ENCODE measurements around the gene CEP83.

Gene CEP83

GRCh38 chr12:94304566-94305061 lies 155.1 kb downstream of the CEP83 start:
- DNase-seq = no peak

DNA sequence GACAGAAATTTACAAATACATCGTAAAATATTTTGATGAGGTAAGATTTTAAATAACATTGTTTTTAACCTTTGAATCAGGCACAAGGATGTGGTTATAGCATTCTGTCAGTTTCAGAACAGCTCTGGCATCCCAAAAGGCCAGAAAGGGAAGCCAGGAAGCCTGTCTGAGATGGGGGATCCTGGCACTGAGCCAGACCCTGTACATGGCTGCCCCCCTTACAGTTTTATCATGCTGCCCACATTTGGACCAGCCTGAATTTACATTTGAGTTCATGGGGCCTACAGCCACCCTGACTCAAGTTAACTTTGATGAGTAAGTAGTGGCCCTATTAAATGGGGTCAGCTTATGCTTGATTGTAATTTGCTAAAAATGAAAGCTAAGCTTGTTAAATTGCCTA lies 155.7 kb downstream of the CEP83 start:
- DNase-seq = no peak

DNA sequence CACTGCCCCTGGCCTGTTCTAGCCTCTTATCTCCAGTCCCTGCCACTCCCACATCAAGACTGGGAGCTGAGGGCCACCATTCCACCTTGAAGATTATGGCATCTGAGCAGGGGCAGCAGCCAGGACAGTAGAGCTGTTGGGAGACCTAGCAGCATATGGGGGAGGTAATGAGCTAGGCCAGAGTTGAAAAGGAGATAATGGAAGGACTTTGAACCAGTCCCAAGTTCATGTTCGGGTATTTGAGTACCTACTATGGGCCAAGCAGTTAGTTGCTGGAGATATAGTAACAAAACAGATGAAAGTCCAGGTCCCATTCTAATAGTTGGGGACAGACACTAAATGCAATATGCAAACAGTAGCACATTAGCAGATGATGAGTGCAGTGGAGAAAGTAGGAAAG lies 159.8 kb downstream of the CEP83 start:
- DNase-seq = no peak

DNA sequence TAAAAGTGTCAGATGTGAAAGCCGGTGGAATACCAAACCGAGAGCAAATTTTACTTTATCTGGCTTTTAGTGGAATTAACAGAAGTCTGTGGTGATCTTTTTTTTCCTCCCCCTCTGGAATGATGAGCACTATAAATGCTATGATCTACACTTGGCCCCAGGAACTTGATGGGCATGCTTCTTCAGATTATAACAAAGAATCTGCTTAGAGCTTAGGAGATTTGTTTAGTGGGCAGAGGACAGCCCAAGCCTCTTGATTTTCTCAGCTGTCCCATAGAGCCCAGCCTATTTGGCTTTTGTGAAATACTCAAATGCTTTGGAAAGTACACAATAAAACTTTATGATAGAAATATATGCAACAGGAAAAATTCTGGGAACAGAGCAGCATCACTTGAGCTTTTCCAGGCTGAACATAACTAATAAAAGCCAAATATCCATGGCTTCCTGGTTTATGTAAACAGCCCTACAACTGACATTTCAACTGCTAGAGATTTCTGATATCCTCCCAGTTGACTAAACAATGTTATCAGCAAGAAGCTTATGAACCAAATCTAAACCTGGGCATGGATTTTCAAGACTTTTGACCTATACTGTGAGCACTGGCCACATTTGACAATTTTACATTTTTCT lies 161.7 kb downstream of the CEP83 start:
- no peak for DNase-seq

DNA sequence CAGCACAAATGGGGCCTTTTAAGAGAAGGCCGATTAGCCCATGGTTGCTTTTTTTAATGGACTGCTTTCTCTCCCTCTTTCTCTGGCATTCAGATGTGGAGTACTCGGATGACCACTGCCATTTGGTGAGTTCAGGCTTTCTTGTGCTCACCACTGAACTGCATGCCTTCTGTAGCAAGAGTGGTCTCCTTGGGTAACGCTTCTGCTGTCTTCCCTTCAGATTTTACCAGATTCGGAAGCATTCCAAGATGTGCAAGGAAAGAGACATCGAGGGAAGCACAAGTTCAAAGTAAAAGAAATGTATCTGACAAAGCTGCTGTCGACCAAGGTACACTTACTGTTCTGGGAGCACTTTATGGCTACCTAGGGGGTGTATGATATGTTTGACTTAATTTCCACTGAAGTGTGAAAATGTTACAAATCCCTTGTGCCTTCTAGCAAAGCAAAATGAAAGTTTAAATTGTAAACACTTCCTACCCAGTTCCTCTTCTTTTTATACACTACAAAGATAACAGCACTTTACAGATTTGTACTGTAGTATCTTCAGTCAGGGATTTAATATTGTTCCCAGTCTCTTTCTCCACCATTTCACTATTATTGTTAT lies 162.5 kb downstream of the CEP83 start:
- DNase-seq = no peak

- DNase-seq = no peak
Observed at GRCh38 chr12:94290353-94290752, 169.3 kb downstream of the CEP83 start.

- DNase-seq = no peak
Observed at GRCh38 chr12:94289461-94290312, 170.0 kb downstream of the CEP83 start.

GRCh38 chr12:94287245-94287628 lies 172.4 kb downstream of the CEP83 start:
- no peak for DNase-seq

DNA sequence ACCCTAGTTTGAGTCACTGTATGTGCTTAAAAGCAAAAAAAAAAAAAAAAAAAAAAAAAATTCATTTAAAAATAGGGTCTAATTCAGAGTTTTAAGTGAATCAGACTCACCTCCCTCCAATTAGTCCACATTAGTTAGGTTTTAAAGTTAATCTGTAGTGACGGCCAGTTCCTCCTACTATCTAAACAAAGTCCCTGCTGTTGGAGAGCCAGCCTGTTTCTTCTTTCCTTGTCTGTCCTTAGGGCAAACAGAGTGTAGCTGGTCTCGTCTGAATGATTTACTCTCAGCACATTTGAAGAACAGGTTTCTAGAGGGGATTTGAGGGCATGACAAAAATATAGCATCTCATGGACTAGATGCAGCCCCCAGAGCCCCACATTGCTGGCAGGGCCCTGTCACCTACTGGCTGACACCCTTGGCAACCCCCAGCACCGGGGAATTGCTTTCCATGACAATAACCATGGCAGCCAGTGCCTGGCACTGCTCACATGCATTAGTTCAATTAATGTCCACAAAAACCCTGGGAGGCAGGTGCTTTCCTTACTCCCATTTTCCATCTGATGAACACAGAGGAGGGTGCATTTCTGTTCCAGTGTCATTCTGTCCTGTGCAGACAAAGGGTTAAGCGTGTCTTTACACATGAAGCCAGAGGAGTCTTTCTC lies 173.0 kb downstream of the CEP83 start:
- DNase-seq = no peak

DNA sequence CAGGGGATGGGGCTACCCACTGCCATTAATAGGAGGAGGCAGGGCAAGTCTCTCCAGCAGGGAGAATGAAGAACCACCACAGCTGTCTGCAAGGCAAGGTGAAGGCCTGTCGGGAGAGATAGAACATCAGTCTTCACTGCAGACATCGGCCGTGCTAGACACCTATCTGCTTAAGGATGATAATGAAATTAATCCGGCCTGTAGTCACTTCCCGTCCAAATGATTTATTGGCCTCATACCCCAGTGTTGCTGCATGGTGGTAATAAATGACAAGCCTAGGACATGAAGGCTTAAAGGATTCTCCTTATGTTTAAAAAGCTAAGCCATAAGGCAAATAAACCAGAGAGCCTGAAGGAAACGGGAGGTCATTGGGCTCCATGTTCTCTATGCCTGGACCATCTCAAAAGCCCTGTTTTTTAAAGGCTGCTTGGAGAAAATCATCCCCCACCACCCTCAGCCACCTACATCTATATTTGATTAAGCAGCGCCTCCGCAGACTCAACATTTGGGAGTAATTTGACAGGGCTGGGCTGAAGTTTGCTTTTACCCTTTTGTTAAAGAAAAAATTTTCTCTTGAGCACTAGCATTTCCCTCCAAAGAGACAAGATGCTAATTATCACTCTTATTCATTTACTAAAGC lies 173.6 kb downstream of the CEP83 start:
- DNase-seq = no peak

- no peak for DNase-seq
Observed at GRCh38 chr12:94284859-94285258, 174.8 kb downstream of the CEP83 start.

- DNase-seq = no peak
Observed at GRCh38 chr12:94284046-94284445, 175.6 kb downstream of the CEP83 start.

- DNase-seq = peak; percentile 14 to 30 (median 15)
Observed at GRCh38 chr12:94282675-94283074, 177.0 kb downstream of the CEP83 start.

- no peak for DNase-seq
Observed at GRCh38 chr12:94280063-94280462, 179.6 kb downstream of the CEP83 start.

DNA sequence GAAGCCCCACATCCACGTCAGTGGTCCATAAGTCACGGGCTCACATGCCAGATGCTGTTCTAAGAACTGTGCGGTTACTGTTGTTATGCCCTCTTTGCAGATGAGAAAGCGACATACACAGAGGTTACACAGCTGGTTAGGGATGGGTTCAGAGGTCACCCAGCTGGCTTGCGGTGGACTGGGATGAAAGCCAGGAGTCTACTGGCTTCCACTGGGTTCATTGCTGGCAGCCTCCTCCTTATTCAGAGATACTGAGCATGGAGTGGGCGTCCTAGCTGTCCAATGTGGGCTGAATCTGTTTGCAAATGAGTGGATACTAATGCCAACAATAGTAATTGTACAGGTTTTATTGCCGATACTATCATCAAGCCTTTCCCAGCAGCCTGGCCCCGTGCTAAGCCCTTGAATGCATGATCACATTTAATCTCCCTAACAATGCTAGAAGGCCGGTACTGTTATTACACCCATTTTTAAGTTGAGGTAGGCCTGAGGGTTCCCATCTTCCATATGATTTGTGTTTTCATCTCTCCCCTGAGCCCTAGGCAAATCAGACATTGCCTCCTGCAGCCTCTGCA lies 182.2 kb downstream of the CEP83 start:
- DNase-seq = no peak

- no peak for DNase-seq
Observed at GRCh38 chr12:94276725-94277124, 182.9 kb downstream of the CEP83 start.

DNA sequence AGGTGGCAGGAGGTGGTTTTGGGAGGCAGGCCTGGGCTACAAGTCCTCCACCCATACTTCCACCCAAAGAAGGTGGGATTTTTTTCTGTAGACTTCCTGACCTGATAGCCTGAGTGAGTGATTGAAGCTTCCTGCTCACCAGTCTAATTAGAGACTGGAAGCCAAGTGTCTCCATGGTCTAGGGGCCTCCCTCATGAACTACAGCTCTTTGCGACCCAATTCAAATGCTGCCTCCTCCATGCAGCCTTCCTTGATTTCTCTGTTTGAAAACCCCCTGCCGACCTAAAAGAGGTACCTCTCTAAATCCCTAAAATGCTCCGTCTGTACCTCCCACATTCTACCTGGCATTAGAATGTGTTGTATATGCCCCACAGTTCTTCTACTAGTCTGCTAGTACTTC lies 186.4 kb downstream of the CEP83 start:
- no peak for DNase-seq

DNA sequence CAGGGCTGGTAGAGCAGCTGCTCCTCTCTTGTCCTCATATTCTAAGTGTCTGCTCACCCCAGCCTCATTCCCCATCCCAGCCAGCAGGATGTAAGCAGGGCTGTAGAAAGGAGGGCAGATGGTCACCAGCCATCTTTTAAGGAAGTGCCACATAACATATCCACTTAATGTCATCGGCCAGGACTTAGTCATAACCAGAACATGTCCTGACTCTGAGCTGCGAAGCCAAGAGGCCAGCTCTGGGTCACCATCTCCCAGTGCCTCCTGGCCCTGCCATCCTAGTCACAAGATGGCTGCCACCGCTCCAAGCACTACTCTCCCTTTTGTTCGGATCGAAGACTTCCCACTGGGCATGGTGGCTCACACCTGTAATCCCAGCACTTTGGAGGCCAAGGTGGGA lies 187.4 kb downstream of the CEP83 start:
- peak; percentile 23 to 53 (median 42) for DNase-seq

DNA sequence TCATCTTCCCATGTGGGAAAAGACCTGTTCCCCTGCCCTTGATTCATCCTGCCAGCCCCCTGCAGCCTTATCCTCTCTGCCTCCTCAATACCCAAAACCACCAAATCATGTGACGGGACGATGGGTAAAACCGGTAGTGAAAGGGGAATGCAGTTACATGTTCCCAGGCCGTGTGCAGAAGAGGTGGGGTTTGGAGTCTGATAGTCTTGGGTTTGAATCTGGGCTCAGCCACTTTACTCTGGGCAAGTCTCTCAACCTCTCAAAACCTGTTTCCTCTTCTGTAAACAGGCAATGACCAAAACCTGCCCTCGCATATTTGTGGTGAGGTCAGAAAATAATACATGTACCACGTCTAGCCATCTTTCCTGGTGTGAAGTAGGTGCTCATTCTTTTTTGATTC lies 188.3 kb downstream of the CEP83 start:
- peak in 2 of 3 donors; percentile 12 to 13 for DNase-seq

- no peak for DNase-seq
Observed at GRCh38 chr12:94269316-94269999, 190.2 kb downstream of the CEP83 start.

DNA sequence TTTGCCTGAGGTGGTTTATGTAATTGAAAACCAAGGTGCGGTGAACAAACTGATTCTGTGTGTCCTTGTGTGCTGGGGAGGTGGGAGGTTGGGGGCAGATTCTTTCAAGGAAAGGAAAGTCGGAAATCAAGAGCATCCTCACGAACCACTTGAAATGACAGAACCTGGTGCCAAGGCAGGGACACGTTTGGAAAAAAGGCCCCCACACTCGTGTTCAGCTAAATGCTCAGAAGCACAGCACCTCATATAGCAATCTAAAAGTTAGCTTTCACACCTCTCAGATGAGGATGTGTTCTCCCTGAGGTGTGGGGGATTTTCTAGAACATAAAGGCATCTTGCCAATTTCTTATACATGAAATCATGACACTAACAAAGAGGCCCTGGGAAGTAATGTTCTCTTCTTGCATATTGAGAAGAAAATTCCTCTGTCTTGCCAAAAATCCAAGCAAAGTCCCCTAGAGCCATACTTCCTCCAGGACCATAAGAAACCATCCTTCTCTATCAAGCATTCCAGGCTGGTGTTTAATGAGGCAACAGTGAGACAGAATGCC lies 191.7 kb downstream of the CEP83 start:
- peak in 1 of 3 donors; percentile 8 for DNase-seq

GRCh38 chr12:94267537-94267872 lies 192.2 kb downstream of the CEP83 start:
- peak in 2 of 3 donors; percentile 10 to 20 for DNase-seq
